Activated naive CD4-positive, alpha-beta T cell (primary cell): Measurements from ENCODE around the gene SLAMF1.
"Not testable (repeated sequence)": the region's sequence is repeated elsewhere in the genome, so short reads cannot be mapped to it uniquely, and the experiment has no call there.

Source experiments
- DNase-seq, 4 experiments: peaks; one replicate each; lab custom pipeline; 2025; lab: John Stamatoyannopoulos, UW

SLAMF1 gene

GRCh38 chr1:160597705-160598104 is 49.1 kb downstream of the SLAMF1 start:
- DNase-seq: no peak

- no peak for DNase-seq
Measured at GRCh38 chr1:160597051-160597450, 49.8 kb downstream of the SLAMF1 start.

- DNase-seq: no peak
Measured at GRCh38 chr1:160590488-160590887, 56.4 kb downstream of the SLAMF1 start.

- no peak for DNase-seq
Measured at GRCh38 chr1:160588468-160588867, 58.4 kb downstream of the SLAMF1 start.

GRCh38 chr1:160584784-160585183 is 62.1 kb downstream of the SLAMF1 start:
- DNase-seq: no peak

- not testable (repeated sequence) for DNase-seq
Measured at GRCh38 chr1:160582976-160583375, 63.9 kb downstream of the SLAMF1 start.

GRCh38 chr1:160581961-160582360 is 64.9 kb downstream of the SLAMF1 start:
- no peak for DNase-seq

- no peak for DNase-seq
Measured at GRCh38 chr1:160580221-160580812, 66.5 kb downstream of the SLAMF1 start.

GRCh38 chr1:160579216-160579701 is 67.6 kb downstream of the SLAMF1 start, which contains the start of gene CD84:
Gene CD84 (minus strand): TSS chr1:160579496. CDS start chr1:160579437, 59 bp downstream.
- no peak for DNase-seq

- DNase-seq: no peak
Measured at GRCh38 chr1:160578525-160579191, 68.2 kb downstream of the SLAMF1 start.

GRCh38 chr1:160578175-160578524 is 68.7 kb downstream of the SLAMF1 start:
- no peak for DNase-seq

GRCh38 chr1:160577671-160578070 is 69.2 kb downstream of the SLAMF1 start:
- no peak for DNase-seq

GRCh38 chr1:160576884-160577283 is 70.0 kb downstream of the SLAMF1 start:
- DNase-seq: no peak

- DNase-seq: no peak
Measured at GRCh38 chr1:160576390-160576789, 70.5 kb downstream of the SLAMF1 start.

GRCh38 chr1:160575112-160575664 is 71.7 kb downstream of the SLAMF1 start:
- DNase-seq: no peak

- no peak for DNase-seq
Measured at GRCh38 chr1:160570840-160571239, 76.0 kb downstream of the SLAMF1 start.

GRCh38 chr1:160569806-160570205 is 77.0 kb downstream of the SLAMF1 start:
- DNase-seq: no peak

- peak in 2 of 4 experiments; percentile 14 to 51 for DNase-seq
Measured at GRCh38 chr1:160567858-160568682, 78.8 kb downstream of the SLAMF1 start.

- no peak for DNase-seq
Measured at GRCh38 chr1:160567341-160567740, 79.5 kb downstream of the SLAMF1 start.

- DNase-seq: no peak
Measured at GRCh38 chr1:160565564-160565963, 81.3 kb downstream of the SLAMF1 start.

- not testable (repeated sequence) for DNase-seq
Measured at GRCh38 chr1:160563230-160563629, 83.6 kb downstream of the SLAMF1 start.

- not testable (repeated sequence) for DNase-seq
Measured at GRCh38 chr1:160562745-160563144, 84.1 kb downstream of the SLAMF1 start.
